ENCODE data around the gene BRIP1.

- TF ChIP-seq CTCF (conservative IDR thresholded peaks at IDR 0.05 in 1 of 2, IDR thresholded peaks at IDR 0.05 in 1 of 2; ENCODE audit: low read depth in 1 of 2, low read length in 2 of 2) (no peak), EZH2 (IDR thresholded peaks at IDR 0.05; ENCODE audit: low read length, missing control alignments) (no peak)
Observed at GRCh38 chr17:61806081-61806828, 57.1 kb downstream of the BRIP1 start.
